Ascending aorta (tissue), 2 donors: ENCODE measurements around the gene SPDYA. TPM values are rescaled to one million over a fixed set of nuclear protein-coding genes. Genes with fewer than 3 reads are reported as not detected.

Experiments used
- DNase-seq, 2 donors: peaks; one replicate each; pipeline ENCODE4 v3.0.0-alpha.2; 2019; ENCODE audit warnings: low spot score in 2 of 2
- H3K27ac ChIP-seq, 2 donors: fragments of 200-600 bp; sonication (generic); one replicate each; pipeline ENCODE4 v1.5.1; 2016 to 2017; ENCODE audit warnings: mild to moderate bottlenecking in 1 of 2
- H3K27me3 ChIP-seq: fragments of 200-600 bp; sonication (generic); one replicate; pipeline ENCODE4 v1.5.1; 2017
- H3K36me3 ChIP-seq, 2 donors: fragments of 200-600 bp; sonication (generic); one replicate each; pipeline ENCODE4 v1.5.1; 2016
- H3K4me1 ChIP-seq, 2 donors: fragments of 200-600 bp; sonication (generic); one replicate each; pipeline ENCODE4 v1.5.1; 2016 to 2017; ENCODE audit warnings: mild to moderate bottlenecking in 1 of 2
- H3K4me3 ChIP-seq, 2 donors: fragments of 200-600 bp; sonication (generic); one replicate each; pipeline ENCODE4 v1.5.1; 2016 to 2017; ENCODE audit warnings: mild to moderate bottlenecking in 1 of 2
- H3K9me3 ChIP-seq, 2 donors: fragments of 200-600 bp; sonication (generic); one replicate each; pipeline ENCODE4 v1.5.1; 2016
- intact Hi-C: fragments of 100-400 bp; cut with DNase I; formaldehyde crosslinking; loops from one replicate; pipeline ENCODE4 v1.15.1; 2023
- total RNA-seq: library from RNA; depleted of rRNA; stranded (reverse); fragments of >200 nt; gene quantifications from one replicate; pipeline ENCODE4 v1.1.0, GENCODE V29; 2016
- TF ChIP-seq, protein P1 (sequence below), 3 experiments: fragments of 200-600 bp in 2 of 3; fragments of 450-650 bp in 1 of 3; sonication (generic) in 2 of 3; IDR thresholded peaks; one replicate each; pipeline ENCODE4 v1.5.1; 2016 to 2019; ENCODE audit warnings: antibody characterized with exemption in 3 of 3, mild to moderate bottlenecking in 1 of 3, moderate library complexity in 1 of 3

The SPDYA gene
- total RNA-seq, 1 donor from 2014 or later = 0.32 TPM

- no peaks in the 10 kb centered on the region for H3K27me3 ChIP-seq
- H3K27ac ChIP-seq = peak within 1 kb of the TSS; percentile 62 to 77
- intact Hi-C loops = loop anchor here (1.0 kb wide), 1 partner anchor 24 kb away; the partner anchor contains the start of gene WDR43
- TF ChIP-seq, protein P1, sequence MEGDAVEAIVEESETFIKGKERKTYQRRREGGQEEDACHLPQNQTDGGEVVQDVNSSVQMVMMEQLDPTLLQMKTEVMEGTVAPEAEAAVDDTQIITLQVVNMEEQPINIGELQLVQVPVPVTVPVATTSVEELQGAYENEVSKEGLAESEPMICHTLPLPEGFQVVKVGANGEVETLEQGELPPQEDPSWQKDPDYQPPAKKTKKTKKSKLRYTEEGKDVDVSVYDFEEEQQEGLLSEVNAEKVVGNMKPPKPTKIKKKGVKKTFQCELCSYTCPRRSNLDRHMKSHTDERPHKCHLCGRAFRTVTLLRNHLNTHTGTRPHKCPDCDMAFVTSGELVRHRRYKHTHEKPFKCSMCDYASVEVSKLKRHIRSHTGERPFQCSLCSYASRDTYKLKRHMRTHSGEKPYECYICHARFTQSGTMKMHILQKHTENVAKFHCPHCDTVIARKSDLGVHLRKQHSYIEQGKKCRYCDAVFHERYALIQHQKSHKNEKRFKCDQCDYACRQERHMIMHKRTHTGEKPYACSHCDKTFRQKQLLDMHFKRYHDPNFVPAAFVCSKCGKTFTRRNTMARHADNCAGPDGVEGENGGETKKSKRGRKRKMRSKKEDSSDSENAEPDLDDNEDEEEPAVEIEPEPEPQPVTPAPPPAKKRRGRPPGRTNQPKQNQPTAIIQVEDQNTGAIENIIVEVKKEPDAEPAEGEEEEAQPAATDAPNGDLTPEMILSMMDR (IDR thresholded peaks at IDR 0.05) = no peak
- DNase-seq = peak; percentile 87 to 98
- peaks cover 0 to 11% of the 10 kb centered on the region in 2 donors for H3K4me1 ChIP-seq
- H3K36me3 ChIP-seq = no peaks in the 10 kb centered on the region
- H3K4me3 ChIP-seq = peak within 1 kb of the TSS; percentile 85 to 89
- no peaks in the 10 kb centered on the region for H3K9me3 ChIP-seq
Measured at GRCh38 chr2:28870146-28870891, 59.7 kb downstream of the SPDYA start, which contains the start of gene TRMT61B. TRMT61B (minus strand) TSS chr2:28870309; CDS start chr2:28870277, 32 bp downstream.

DNA sequence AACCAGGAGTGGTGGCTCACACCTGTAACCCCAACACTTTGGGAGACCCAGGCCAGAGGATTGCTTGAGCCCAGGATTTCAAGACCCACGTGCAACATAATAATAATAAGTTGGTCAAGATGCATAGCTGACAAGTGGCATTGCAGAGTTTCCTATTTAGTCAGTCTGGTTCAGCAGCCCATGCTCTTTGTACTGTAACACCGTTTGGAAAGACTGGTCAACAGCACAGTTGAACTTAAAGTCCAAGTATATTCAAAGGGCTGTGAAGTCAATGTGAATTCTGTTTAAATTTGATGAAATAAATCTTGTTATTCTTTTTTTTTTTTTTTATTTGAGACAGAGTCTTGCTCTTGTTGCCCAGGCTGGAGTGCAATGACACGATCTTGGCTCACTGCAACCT lies 61.0 kb downstream of the SPDYA start:
- no peak for DNase-seq
- Histone ChIP-seq H3K27ac (no peak overlapping the region), H3K4me1 (peaks cover 0 to 11% of the 10 kb centered on the region in 2 donors), H3K27me3 (no peaks in the 10 kb centered on the region), H3K36me3 (no peaks in the 10 kb centered on the region), H3K9me3 (no peaks in the 10 kb centered on the region), H3K4me3 (no peak overlapping the region)
- TF ChIP-seq, protein P1 (IDR thresholded peaks at IDR 0.05) = no peak
- intact Hi-C loops = no loop called here

DNA sequence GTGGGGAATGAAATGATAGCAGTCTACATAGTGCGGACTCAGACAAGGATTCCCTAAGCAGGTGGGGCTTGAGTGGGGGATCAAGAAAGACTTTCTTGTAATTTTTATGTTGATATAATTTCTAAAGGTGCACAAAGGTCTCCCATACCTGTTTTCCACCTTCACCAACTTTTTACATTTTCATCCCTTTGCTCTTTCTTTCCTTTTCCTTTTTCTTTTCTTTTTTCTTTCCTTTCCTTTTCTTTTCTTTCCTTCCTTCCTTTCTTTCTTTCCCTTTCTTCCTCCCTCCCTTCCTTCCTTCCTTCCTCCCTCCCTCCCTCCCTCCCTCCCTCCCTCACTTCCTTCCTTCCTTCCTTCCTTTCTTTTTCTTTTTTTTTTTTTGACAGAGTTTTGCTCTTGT lies 69.6 kb downstream of the SPDYA start:
- no peaks in the 10 kb centered on the region for H3K36me3 ChIP-seq
- TF ChIP-seq, protein P1 (IDR thresholded peaks at IDR 0.05) = no peak
- H3K4me1 ChIP-seq = no peaks in the 10 kb centered on the region
- no peak for DNase-seq
- no peak overlapping the region for H3K27ac ChIP-seq
- H3K4me3 ChIP-seq = no peak overlapping the region
- intact Hi-C loops = no loop called here
- H3K27me3 ChIP-seq = no peaks in the 10 kb centered on the region
- H3K9me3 ChIP-seq = no peaks in the 10 kb centered on the region

DNA sequence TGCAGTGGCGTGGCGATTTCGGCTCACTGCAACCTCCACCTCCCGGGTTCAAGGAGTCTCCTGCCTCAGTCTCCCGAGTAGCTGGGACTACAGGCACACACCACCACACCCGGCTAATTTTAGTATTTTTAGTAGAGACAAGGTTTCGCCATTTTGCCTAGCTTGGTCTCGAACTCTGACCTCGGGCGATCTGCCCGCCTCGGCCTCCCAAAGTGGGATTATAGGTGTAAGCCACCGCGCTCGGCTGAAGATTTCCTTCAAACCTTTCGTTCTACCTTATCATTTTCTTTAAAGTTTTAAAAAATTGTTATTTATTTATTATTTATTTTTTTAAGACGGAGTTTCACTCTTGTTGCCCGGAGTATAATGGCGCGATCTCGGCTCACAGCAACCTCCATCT lies 82.9 kb downstream of the SPDYA start:
- H3K27me3 ChIP-seq = no peaks in the 10 kb centered on the region
- no peak overlapping the region for H3K27ac ChIP-seq
- no peak overlapping the region for H3K4me3 ChIP-seq
- DNase-seq = no peak
- TF ChIP-seq, protein P1 (IDR thresholded peaks at IDR 0.05) = no peak
- H3K4me1 ChIP-seq = peaks cover 0 to 8% of the 10 kb centered on the region in 2 donors
- no peaks in the 10 kb centered on the region for H3K36me3 ChIP-seq
- intact Hi-C loops = no loop called here
- no peaks in the 10 kb centered on the region for H3K9me3 ChIP-seq

DNA sequence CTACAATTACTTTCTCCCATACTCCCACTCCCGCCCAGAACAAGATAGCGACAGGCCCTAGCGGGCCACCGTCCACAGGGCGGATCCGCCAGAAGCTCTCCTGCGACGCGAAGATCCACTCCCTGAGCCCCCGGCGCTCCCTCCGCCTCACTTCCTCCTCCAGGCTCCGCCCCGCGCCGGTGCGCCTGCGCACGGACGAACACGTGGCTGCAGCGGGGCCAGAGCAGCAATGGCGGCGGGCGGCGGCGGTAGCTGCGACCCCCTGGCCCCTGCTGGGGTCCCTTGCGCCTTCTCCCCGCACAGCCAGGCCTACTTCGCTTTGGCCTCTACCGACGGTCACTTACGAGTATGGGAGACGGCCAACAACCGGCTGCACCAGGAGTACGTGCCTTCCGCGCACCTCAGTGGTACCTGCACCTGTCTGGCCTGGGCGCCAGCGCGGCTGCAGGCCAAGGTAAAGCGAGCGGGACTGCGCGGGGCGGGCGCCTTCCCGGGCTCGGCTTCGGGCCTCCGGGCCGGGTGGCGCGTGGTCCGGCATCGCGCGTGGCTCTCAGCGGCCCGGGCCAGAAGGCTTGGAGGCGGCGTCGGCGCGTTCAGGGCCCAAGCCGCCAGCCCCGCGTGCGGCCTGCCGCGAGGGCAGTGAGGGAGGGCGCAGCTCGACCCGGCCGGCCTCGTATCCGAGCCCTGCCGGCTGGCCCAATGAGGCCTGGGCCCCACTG lies 84.0 kb downstream of the SPDYA start, which contains the start of gene WDR43:
WDR43 (plus strand) TSS at position 198 of the 719 bp plus-strand sequence; CDS start at position 230, 32 bp downstream.
- Histone ChIP-seq H3K36me3 (no peaks in the 10 kb centered on the region), H3K27me3 (no peaks in the 10 kb centered on the region), H3K27ac (peak within 1 kb of the TSS; percentile 81 to 87), H3K9me3 (no peaks in the 10 kb centered on the region), H3K4me3 (peak within 1 kb of the TSS; percentile 96 to 100), H3K4me1 (peaks cover 0 to 8% of the 10 kb centered on the region in 2 donors)
- peak; percentile 89 to 98 for DNase-seq
- intact Hi-C loops = loop anchor here (1.0 to 2.0 kb wide), 2 partner anchors 24 to 328 kb away; partner anchors contain the start of gene TRMT61B
- TF ChIP-seq, protein P1 (IDR thresholded peaks at IDR 0.05) = no peak
